Loucy (cell line): ENCODE results near the gene MACROD2.

Source experiments
- H2AFZ ChIP-seq: fragments of 200-600 bp; sonication (generic); 2 replicates; pipeline ENCODE4 v1.6.0; 2016; ENCODE audit warnings: antibody characterized with exemption, mild to moderate bottlenecking, low read length, moderate library complexity
- H3F3A ChIP-seq: fragments of 200-600 bp; 2 replicates; pipeline ENCODE4 v1.6.0; 2016; ENCODE audit warnings: antibody characterized with exemption, low read depth, mild to moderate bottlenecking
- H3K27me3 ChIP-seq: fragments of 200-600 bp; sonication (generic); 2 replicates; pipeline ENCODE4 v1.6.1; 2014; ENCODE audit warnings: low read length, mild to moderate bottlenecking; ENCODE audit not compliant: insufficient read depth, poor library complexity, severe bottlenecking
- H3K36me3 ChIP-seq: fragments of 200-600 bp; sonication (generic); 2 replicates; pipeline ENCODE4 v1.6.1; 2016; ENCODE audit warnings: low read length; ENCODE audit not compliant: insufficient read depth
- H3K4me1 ChIP-seq: fragments of 200-600 bp; sonication (generic); 2 replicates; pipeline ENCODE4 v1.5.1; 2014; ENCODE audit warnings: low read length, mild to moderate bottlenecking; ENCODE audit not compliant: insufficient read depth, poor library complexity, severe bottlenecking
- H3K4me2 ChIP-seq: fragments of 200-600 bp; sonication (generic); 2 replicates; pipeline ENCODE4 v1.6.0; 2014; ENCODE audit warnings: antibody characterized with exemption, low read length, low read depth, mild to moderate bottlenecking; ENCODE audit not compliant: poor library complexity, severe bottlenecking
- H3K4me3 ChIP-seq: fragments of 200-600 bp; sonication (generic); 2 replicates; pipeline ENCODE4 v1.5.1; 2014; ENCODE audit warnings: low read length, mild to moderate bottlenecking, mixed read lengths; ENCODE audit not compliant: poor library complexity, severe bottlenecking
- H3K79me2 ChIP-seq: fragments of 200-600 bp; sonication (generic); 2 replicates; pipeline ENCODE4 v1.6.1; 2014; ENCODE audit warnings: low read length; ENCODE audit not compliant: insufficient read depth
- H3K9ac ChIP-seq: fragments of 200-600 bp; sonication (generic); 2 replicates; pipeline ENCODE4 v1.6.0; 2014; ENCODE audit warnings: mild to moderate bottlenecking, low read depth, low read length, moderate library complexity; ENCODE audit not compliant: poor library complexity, severe bottlenecking
- H3K9me2 ChIP-seq: fragments of 200-600 bp; sonication (generic); replicated peaks from 2 replicates; pipeline ENCODE4 v1.6.1; 2016; ENCODE audit warnings: low read depth, low read length, mixed read lengths
- H3K9me3 ChIP-seq: fragments of 200-600 bp; sonication (generic); 2 replicates; pipeline ENCODE4 v1.6.1; 2014; ENCODE audit warnings: mild to moderate bottlenecking, antibody characterized with exemption, low read length, low read depth; ENCODE audit not compliant: insufficient read depth
- H4K20me1 ChIP-seq: fragments of 200-600 bp; sonication (generic); 2 replicates; pipeline ENCODE4 v1.6.0; 2014; ENCODE audit warnings: antibody characterized with exemption, low read length, mild to moderate bottlenecking; ENCODE audit not compliant: insufficient read depth, poor library complexity, severe bottlenecking
- EZH2phosphoT487 ChIP-seq: fragments of 200-600 bp; IDR thresholded peaks from 2 replicates; pipeline ENCODE4 v1.6.1; 2018; ENCODE audit warnings: antibody characterized with exemption, mild to moderate bottlenecking, moderate library complexity, borderline replicate concordance
- TF ChIP-seq, protein P1 (sequence below): fragments of 200-600 bp; sonication (generic); conservative IDR thresholded peaks from 2 replicates; pipeline ENCODE4 v1.5.1; 2014; ENCODE audit warnings: mild to moderate bottlenecking, antibody characterized with exemption, low read length

Gene MACROD2

DNA sequence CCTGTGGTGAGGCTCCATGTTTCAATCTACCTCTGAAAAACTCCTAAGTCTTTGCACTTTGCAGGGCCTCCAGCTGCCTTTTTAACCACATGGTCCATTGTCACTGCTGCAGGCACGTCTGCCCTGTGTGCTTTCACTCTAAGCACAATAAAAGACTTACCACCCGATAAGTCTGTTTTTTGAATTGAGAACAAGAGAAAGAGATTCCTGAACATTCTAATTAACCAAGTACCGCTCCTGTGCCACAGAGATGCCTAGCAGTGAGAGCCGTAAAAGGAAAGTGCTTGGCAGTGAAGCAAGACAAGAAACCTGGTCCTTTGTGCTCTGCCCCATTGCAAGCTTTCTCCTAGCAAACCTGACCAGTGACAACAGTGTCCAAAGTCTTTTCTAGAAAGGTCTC lies 829.7 kb downstream of the MACROD2 start:
- Histone ChIP-seq H3K9ac (no peak overlapping the region), H3K36me3 (no peaks in the 10 kb centered on the region), H3K9me2 (no peaks in the 10 kb centered on the region), H3K4me2 (no peak overlapping the region), H2AFZ (no peak overlapping the region), H3K4me3 (no peak overlapping the region), H3F3A (no peaks in the 10 kb centered on the region), H3K79me2 (no peaks in the 10 kb centered on the region), H3K9me3 (no peaks in the 10 kb centered on the region), H4K20me1 (no peaks in the 10 kb centered on the region), H3K4me1 (no peaks in the 10 kb centered on the region), H3K27me3 (no peaks in the 10 kb centered on the region)
- TF ChIP-seq, protein P1, sequence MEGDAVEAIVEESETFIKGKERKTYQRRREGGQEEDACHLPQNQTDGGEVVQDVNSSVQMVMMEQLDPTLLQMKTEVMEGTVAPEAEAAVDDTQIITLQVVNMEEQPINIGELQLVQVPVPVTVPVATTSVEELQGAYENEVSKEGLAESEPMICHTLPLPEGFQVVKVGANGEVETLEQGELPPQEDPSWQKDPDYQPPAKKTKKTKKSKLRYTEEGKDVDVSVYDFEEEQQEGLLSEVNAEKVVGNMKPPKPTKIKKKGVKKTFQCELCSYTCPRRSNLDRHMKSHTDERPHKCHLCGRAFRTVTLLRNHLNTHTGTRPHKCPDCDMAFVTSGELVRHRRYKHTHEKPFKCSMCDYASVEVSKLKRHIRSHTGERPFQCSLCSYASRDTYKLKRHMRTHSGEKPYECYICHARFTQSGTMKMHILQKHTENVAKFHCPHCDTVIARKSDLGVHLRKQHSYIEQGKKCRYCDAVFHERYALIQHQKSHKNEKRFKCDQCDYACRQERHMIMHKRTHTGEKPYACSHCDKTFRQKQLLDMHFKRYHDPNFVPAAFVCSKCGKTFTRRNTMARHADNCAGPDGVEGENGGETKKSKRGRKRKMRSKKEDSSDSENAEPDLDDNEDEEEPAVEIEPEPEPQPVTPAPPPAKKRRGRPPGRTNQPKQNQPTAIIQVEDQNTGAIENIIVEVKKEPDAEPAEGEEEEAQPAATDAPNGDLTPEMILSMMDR, result no peak
- TF ChIP-seq EZH2phosphoT487, result no peak

DNA sequence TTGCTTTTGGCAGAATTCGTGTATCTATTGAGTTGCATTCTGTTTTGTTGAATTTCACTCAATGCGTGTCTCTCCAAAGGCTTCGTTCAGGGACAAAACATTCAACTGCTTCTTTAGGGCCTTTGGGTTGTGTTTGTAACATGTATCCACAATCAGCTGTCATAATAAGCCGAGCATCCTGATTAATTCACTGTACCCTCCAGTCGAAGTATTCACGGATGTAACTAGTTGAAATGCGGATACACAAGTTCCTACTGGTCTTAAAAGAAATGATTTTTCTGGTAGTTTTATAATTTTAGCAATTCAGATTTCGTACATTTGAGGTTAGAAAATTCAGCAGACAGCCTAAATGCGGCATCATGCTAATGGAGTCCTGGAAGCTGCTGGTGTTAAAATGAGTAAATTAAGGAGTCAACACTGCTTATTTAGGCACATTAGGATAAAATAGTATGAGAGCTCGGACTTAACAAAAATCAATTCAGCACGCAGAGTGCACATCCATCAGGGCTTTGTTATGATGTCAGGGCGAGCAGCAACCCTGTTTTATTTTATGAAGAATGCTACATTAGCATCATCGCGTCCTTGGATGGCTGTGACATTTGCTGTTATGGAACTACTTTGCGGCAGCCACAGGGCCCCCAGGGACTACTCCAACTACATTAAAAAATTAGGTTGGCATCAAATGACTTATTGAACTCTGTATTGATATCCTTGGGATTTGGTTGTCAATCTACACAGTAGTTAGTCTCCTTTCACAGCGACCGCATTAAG lies 831.4 kb downstream of the MACROD2 start:
- no peaks in the 10 kb centered on the region for H3F3A ChIP-seq
- H3K4me2 ChIP-seq, result no peak overlapping the region
- H3K79me2 ChIP-seq, result no peaks in the 10 kb centered on the region
- H3K9me3 ChIP-seq, result no peaks in the 10 kb centered on the region
- no peak for TF ChIP-seq EZH2phosphoT487
- TF ChIP-seq, protein P1, result no peak
- H3K4me3 ChIP-seq, result no peak overlapping the region
- no peaks in the 10 kb centered on the region for H4K20me1 ChIP-seq
- no peak overlapping the region for H3K9ac ChIP-seq
- no peaks in the 10 kb centered on the region for H3K27me3 ChIP-seq
- H3K9me2 ChIP-seq, result no peaks in the 10 kb centered on the region
- H2AFZ ChIP-seq, result no peak overlapping the region
- no peaks in the 10 kb centered on the region for H3K36me3 ChIP-seq
- H3K4me1 ChIP-seq, result no peaks in the 10 kb centered on the region

DNA sequence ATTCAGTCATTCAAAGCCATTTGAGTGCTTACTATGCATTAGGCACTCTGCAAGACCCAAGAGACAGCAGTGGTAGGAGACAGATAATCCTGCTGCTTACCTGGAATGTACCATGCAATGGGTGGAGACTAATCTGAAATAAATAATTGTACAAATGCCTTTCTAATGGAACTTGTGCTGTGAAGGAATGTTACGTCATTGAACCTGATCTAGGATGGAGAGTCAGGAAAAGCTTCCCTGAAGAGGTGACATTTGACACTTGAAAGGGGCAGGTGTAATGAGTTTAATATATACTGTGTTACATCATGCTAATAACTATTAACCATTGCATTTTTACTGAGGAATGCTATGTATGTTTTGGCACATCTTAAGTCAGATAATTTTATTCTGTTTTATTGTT lies 833.1 kb downstream of the MACROD2 start:
- H4K20me1 ChIP-seq, result no peaks in the 10 kb centered on the region
- H3K9me3 ChIP-seq, result no peaks in the 10 kb centered on the region
- no peak overlapping the region for H3K4me3 ChIP-seq
- no peaks in the 10 kb centered on the region for H3F3A ChIP-seq
- H3K9ac ChIP-seq, result no peak overlapping the region
- no peaks in the 10 kb centered on the region for H3K27me3 ChIP-seq
- H3K36me3 ChIP-seq, result no peaks in the 10 kb centered on the region
- no peak overlapping the region for H2AFZ ChIP-seq
- H3K4me2 ChIP-seq, result no peak overlapping the region
- H3K79me2 ChIP-seq, result no peaks in the 10 kb centered on the region
- H3K4me1 ChIP-seq, result no peaks in the 10 kb centered on the region
- TF ChIP-seq, protein P1, result no peak
- no peak for TF ChIP-seq EZH2phosphoT487
- no peaks in the 10 kb centered on the region for H3K9me2 ChIP-seq
